K562 (cell line): ENCODE measurements around the gene RCOR1. TPM values are rescaled to one million over a fixed set of nuclear protein-coding genes. Genes with fewer than 3 reads are reported as not detected.

Experiments used
- ARID1B ChIP-seq: fragments of 450-650 bp; IDR thresholded peaks from 2 replicates; pipeline ENCODE4 v1.6.1; 2016; ENCODE audit warnings: antibody characterized with exemption, mild to moderate bottlenecking, inconsistent platforms
- CAMTA2 ChIP-seq: fragments of 250-450 bp; sonication (Bioruptor Pico); conservative IDR thresholded peaks from 2 replicates; pipeline ENCODE4 v1.5.1; 2022
- CREM ChIP-seq: IDR thresholded peaks from 2 replicates; pipeline ENCODE4 v1.6.1; 2014; ENCODE audit warnings: antibody characterized with exemption, low read depth
- EP300 ChIP-seq: IDR thresholded peaks from 2 replicates; pipeline ENCODE4 v1.6.1; 2012; ENCODE audit warnings: low read length, improper control_type of control experiment
- GTF2F1 ChIP-seq: IDR thresholded peaks from 2 replicates; pipeline ENCODE4 v1.6.1; 2011; ENCODE audit warnings: low read depth, low read length, improper control_type of control experiment
- ID3 ChIP-seq, 2 experiments: fragments of 250-450 bp in 1 of 2; fragments of 450-650 bp in 1 of 2; sonication (Bioruptor Pico) in 1 of 2; IDR thresholded peaks; 2 replicates each; pipeline versions ENCODE4 v1.6.1 to v1.8.0; 2016 to 2021; ENCODE audit warnings: mild to moderate bottlenecking in 2 of 2, moderate library complexity in 2 of 2, missing compliant biosample characterization in 1 of 2, missing genetic modification characterization in 1 of 2
- PHF8 ChIP-seq: fragments of 200-600 bp; sonication (generic); IDR thresholded peaks from 2 replicates; pipeline ENCODE4 v1.6.1; 2012; ENCODE audit warnings: mixed run types, mild to moderate bottlenecking, inconsistent platforms, low read length, moderate library complexity, borderline replicate concordance
- POLR2AphosphoS2 ChIP-seq: IDR thresholded peaks from 2 replicates; pipeline ENCODE4 v1.6.1; 2012; ENCODE audit warnings: low read length, improper control_type of control experiment
- PURB ChIP-seq: sonication (generic); formaldehyde crosslinking; IDR thresholded peaks from 2 replicates; pipeline ENCODE4 v1.9.0; 2021; ENCODE audit warnings: low read depth, mild to moderate bottlenecking, missing genetic modification reagents
- STAT5B ChIP-seq: fragments of 250-450 bp; sonication (Bioruptor Pico); IDR thresholded peaks from 2 replicates; pipeline ENCODE4 v1.8.0; 2021; ENCODE audit warnings: mild to moderate bottlenecking, inconsistent platforms
- TAF1 ChIP-seq: IDR thresholded peaks from 2 replicates; pipeline ENCODE4 v1.6.1; 2011; ENCODE audit warnings: mild to moderate bottlenecking, low read length, moderate library complexity; ENCODE audit not compliant: insufficient read depth, control insufficient read depth, severe bottlenecking; ENCODE audit errors: extremely low read depth
- TBP ChIP-seq: optimal IDR thresholded peaks from 2 replicates; pipeline ENCODE3; 2011; ENCODE audit warnings: low read depth, low read length, improper control_type of control experiment
- XRCC5 ChIP-seq: fragments of 200-400 bp; formaldehyde crosslinking; IDR thresholded peaks from 2 replicates; pipeline ENCODE4 v1.6.1; 2017; ENCODE audit warnings: low read depth, mild to moderate bottlenecking, low read length
- ZFX ChIP-seq: sonication (generic); formaldehyde crosslinking; IDR thresholded peaks from 2 replicates; pipeline ENCODE4 v1.8.0; 2022; ENCODE audit warnings: mild to moderate bottlenecking, missing genetic modification reagents, moderate library complexity
- ZNF23 ChIP-seq: fragments of 250-450 bp; sonication (Bioruptor Pico); IDR thresholded peaks from 2 replicates; pipeline ENCODE4 v1.4.0; 2020; ENCODE audit warnings: mild to moderate bottlenecking
- ZNF253 ChIP-seq: fragments of 250-450 bp; sonication (Bioruptor Pico); conservative IDR thresholded peaks from 2 replicates; pipeline ENCODE4 v1.6.1; 2021; ENCODE audit warnings: mild to moderate bottlenecking
- ZNF778 ChIP-seq: fragments of 450-650 bp; formaldehyde crosslinking; IDR thresholded peaks from 2 replicates; pipeline ENCODE4 v1.4.0; 2020; ENCODE audit warnings: mild to moderate bottlenecking, moderate library complexity
- polyA plus RNA-seq, 8 experiments: library from polyadenylated mRNA; depleted of rRNA in 4 of 8; stranded (reverse) in 5 of 8; unstranded in 3 of 8; fragments of >200 nt; fragmentation: Nextera tagmentation in 2 of 8; fragmentation: Illumina TruSeq in 1 of 8; extraction: Ambion mirVana in 2 of 8; extraction: Trizol in 1 of 8; gene quantifications; 2 replicates each; pipeline versions ENCODE4 v1.2.1 to v1.2.3, GENCODE V29; 2011 to 2014; ENCODE audit warnings: inconsistent platforms in 1 of 8, missing spikeins in 1 of 8
- total RNA-seq, 7 experiments: library from RNA; depleted of rRNA in 6 of 7; stranded (reverse); fragments of >200 nt in 6 of 7; fragmentation: Illumina TruSeq in 2 of 7; extraction: Trizol in 2 of 7; gene quantifications; 2 replicates each; pipeline versions ENCODE4 v1.2.1 to v1.2.3, GENCODE V29; 2011 to 2021; ENCODE audit warnings: low replicate concordance in 1 of 7
- TF ChIP-seq, protein P1 (sequence below): sonication (generic); formaldehyde crosslinking; IDR thresholded peaks from 2 replicates; pipeline ENCODE4 v1.8.0; 2022; ENCODE audit warnings: mild to moderate bottlenecking, missing genetic modification reagents, borderline replicate concordance
- TF ChIP-seq, protein P2 (sequence below): IDR thresholded peaks from 3 replicates; pipeline ENCODE4 v1.6.1; 2011; ENCODE audit warnings: borderline replicate concordance, mild to moderate bottlenecking; ENCODE audit not compliant: insufficient read length, insufficient read depth

The RCOR1 gene
- total and polyA plus RNA-seq, 9 of the 15 experiments (the other 6 are each of a cell fraction or from before 2014, with no cell fraction given), result 8.5 to 47.9 (median 20.9) TPM

DNA sequence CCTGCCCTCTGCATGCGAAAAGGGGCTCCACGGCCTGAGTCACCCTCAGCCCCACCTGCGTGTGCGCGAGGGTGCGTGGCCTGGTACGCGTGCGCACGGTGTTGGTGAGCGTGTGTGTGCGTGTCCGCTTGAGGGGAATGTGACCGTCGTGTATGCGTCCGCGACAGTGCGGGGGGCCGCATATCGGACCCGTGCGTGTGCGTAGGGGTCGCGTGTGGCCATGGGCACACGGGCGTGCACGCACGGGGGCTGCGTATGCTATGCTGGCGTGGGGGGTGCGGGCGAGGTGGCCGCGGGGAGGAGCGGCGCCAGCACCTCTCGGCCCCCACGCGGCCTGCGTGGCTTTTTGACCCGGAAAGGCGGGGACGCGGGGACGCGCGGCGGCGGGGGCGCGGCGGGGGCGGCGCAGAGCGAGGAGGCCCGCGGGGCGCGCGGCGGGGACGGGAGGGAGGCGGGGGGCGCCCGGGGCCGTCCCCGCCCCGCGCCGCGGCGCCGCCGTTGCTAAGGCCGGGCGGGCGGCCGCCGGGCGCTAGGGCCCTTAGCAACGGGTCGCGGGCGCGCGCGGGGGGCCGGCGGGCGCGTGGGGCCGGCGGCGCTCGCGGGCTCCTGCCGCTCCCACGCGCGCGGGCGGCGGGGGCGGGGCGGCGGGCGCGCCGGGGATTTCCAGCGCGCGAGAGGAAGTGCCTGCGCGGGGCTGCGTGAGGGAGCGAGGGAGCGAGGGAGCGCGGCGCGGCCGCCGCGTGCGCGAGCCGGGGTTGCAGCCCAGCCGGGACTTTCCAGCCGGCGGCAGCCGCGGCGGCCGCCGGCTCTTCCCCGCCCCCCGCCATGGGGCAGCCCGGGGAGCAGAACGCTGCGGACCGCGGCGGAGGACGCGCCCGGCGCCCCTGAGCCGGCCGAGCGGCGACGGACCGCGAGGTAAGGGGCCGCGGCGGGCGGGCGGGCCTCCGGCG, 184.6 kb downstream of the RCOR1 start, which contains the start of gene TRAF3 (continued):
- peak; percentile 12; the same call in 1 of the 2 replicates for TF ChIP-seq PHF8
- TF ChIP-seq ZNF253, result no peak
- TF ChIP-seq CREM, result no peak
- no peak for TF ChIP-seq ARID1B
- no peak for TF ChIP-seq ID3 (CRISPR knock-in tag; IDR thresholded peaks at IDR 0.05)
- 0 out of 2 replicates have a peak, but pooled peaks have one; percentile 46 for TF ChIP-seq ID3 (tag; IDR thresholded peaks at IDR 0.05)
- no peak for TF ChIP-seq POLR2AphosphoS2
- no peak for TF ChIP-seq TBP
- no peak for TF ChIP-seq PURB
- no peak for TF ChIP-seq EP300
- TF ChIP-seq CAMTA2 (CRISPR knock-in tag), result no peak
- TF ChIP-seq ZNF778 (CRISPR knock-in tag), result no peak
- TF ChIP-seq GTF2F1, result no peak
- TF ChIP-seq, protein P1, sequence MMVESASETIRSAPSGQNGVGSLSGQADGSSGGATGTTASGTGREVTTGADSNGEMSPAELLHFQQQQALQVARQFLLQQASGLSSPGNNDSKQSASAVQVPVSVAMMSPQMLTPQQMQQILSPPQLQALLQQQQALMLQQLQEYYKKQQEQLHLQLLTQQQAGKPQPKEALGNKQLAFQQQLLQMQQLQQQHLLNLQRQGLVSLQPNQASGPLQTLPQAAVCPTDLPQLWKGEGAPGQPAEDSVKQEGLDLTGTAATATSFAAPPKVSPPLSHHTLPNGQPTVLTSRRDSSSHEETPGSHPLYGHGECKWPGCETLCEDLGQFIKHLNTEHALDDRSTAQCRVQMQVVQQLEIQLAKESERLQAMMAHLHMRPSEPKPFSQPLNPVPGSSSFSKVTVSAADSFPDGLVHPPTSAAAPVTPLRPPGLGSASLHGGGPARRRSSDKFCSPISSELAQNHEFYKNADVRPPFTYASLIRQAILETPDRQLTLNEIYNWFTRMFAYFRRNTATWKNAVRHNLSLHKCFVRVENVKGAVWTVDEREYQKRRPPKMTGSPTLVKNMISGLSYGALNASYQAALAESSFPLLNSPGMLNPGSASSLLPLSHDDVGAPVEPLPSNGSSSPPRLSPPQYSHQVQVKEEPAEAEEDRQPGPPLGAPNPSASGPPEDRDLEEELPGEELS (CRISPR knock-in tag), result no peak
- no peak for TF ChIP-seq XRCC5
- peak; percentile 20 for TF ChIP-seq TAF1
- TF ChIP-seq ZNF23 (CRISPR knock-in tag), result no peak
- no peak for TF ChIP-seq STAT5B (CRISPR knock-in tag)
- TF ChIP-seq, protein P2, sequence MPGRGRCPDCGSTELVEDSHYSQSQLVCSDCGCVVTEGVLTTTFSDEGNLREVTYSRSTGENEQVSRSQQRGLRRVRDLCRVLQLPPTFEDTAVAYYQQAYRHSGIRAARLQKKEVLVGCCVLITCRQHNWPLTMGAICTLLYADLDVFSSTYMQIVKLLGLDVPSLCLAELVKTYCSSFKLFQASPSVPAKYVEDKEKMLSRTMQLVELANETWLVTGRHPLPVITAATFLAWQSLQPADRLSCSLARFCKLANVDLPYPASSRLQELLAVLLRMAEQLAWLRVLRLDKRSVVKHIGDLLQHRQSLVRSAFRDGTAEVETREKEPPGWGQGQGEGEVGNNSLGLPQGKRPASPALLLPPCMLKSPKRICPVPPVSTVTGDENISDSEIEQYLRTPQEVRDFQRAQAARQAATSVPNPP, result no peak
- peak; percentile 17; the same call in 1 of the 2 replicates for TF ChIP-seq ZFX
- TF ChIP-seq, all 486 proteins: peak for 42
